Measurements from ENCODE around the gene NNAT.
"Not testable (repeated sequence)": the region's sequence is repeated elsewhere in the genome, so short reads cannot be mapped to it uniquely, and the experiment has no call there.

The NNAT gene

GRCh38 chr20:37524859-37525708 is 4.0 kb downstream of the NNAT start:
- DNase-seq, result no peak

GRCh38 chr20:37525810-37526209 is 4.8 kb downstream of the NNAT start:
- no peak for DNase-seq

- no peak for DNase-seq
Measured at GRCh38 chr20:37526238-37526838, 5.3 kb downstream of the NNAT start.

- DNase-seq, result no peak
Measured at GRCh38 chr20:37526839-37527637, 6.0 kb downstream of the NNAT start.

GRCh38 chr20:37527638-37528445 is 6.8 kb downstream of the NNAT start, which contains the start of gene BLCAP:
BLCAP (minus strand) TSS chr20:37527876; CDS start chr20:37519174, 8,702 bp downstream.
- peak; percentile 87 for DNase-seq

GRCh38 chr20:37528446-37529213 is 7.6 kb downstream of the NNAT start:
- no peak for DNase-seq

- no peak for DNase-seq
Measured at GRCh38 chr20:37529214-37529967, 8.3 kb downstream of the NNAT start.

GRCh38 chr20:37529968-37530600 is 9.0 kb downstream of the NNAT start:
- DNase-seq, result no peak

GRCh38 chr20:37530696-37531095 is 9.6 kb downstream of the NNAT start:
- no peak for DNase-seq

- DNase-seq, result no peak
Measured at GRCh38 chr20:37531856-37532255, 10.8 kb downstream of the NNAT start.

- DNase-seq, result no peak
Measured at GRCh38 chr20:37533154-37533715, 12.2 kb downstream of the NNAT start.

- DNase-seq, result peak; percentile 54
Measured at GRCh38 chr20:37534401-37535157, 13.5 kb downstream of the NNAT start.

GRCh38 chr20:37535443-37536132 is 14.5 kb downstream of the NNAT start:
- DNase-seq, result no peak

- no peak for DNase-seq
Measured at GRCh38 chr20:37537505-37537904, 16.5 kb downstream of the NNAT start.

- no peak for DNase-seq
Measured at GRCh38 chr20:37538003-37538402, 17.0 kb downstream of the NNAT start.

GRCh38 chr20:37539424-37539823 is 18.4 kb downstream of the NNAT start:
- DNase-seq, result no peak

GRCh38 chr20:37540001-37540400 is 19.0 kb downstream of the NNAT start:
- no peak for DNase-seq

- not testable (repeated sequence) for DNase-seq
Measured at GRCh38 chr20:37540838-37541237, 19.8 kb downstream of the NNAT start.

- no peak for DNase-seq
Measured at GRCh38 chr20:37541326-37541725, 20.3 kb downstream of the NNAT start.

All from NCI-H1092 (cell line).